Activated naive CD4-positive, alpha-beta T cell treated with anti-CD3 and anti-CD28 coated beads, Interleukin-2, amount 10 ng/mL, durations not matched to agents 7 days and 5 days (primary cell): ENCODE results near the gene RNU1-1.
"Not testable (repeated sequence)": the region's sequence is repeated elsewhere in the genome, so short reads cannot be mapped to it uniquely, and the experiment has no call there.

ENCODE experiments used
- CTCF ChIA-PET: fragments of 350-600 bp; sonication (Branson Sonifier 250); formaldehyde crosslinking; loops from one replicate; lab custom pipeline; 2021; ENCODE audit warnings: antibody characterized with exemption; lab: Charles Lee
- DNase-seq: peaks from one replicate; pipeline ENCODE4 v3.0.0-alpha.2; 2020
- H3K27ac Mint-ChIP-seq: one replicate; pipeline ENCODE4 v1.8.0; 2021; ENCODE audit warnings: mild to moderate bottlenecking, moderate library complexity, mixed read lengths
- H3K27me3 Mint-ChIP-seq: one replicate; pipeline ENCODE4 v1.8.0; 2021; ENCODE audit warnings: mild to moderate bottlenecking, mixed read lengths
- H3K36me3 Mint-ChIP-seq: one replicate; pipeline ENCODE4 v1.8.0; 2021; ENCODE audit warnings: mixed read lengths
- H3K4me1 Mint-ChIP-seq: one replicate; pipeline ENCODE4 v1.8.0; 2021; ENCODE audit warnings: mixed read lengths
- H3K4me3 Mint-ChIP-seq: one replicate; pipeline ENCODE4 v1.8.0; 2021; ENCODE audit warnings: mild to moderate bottlenecking, moderate library complexity, mixed read lengths
- H3K9me3 Mint-ChIP-seq: one replicate; pipeline ENCODE4 v1.8.0; 2021; ENCODE audit warnings: mixed read lengths

RNU1-1 gene

DNA sequence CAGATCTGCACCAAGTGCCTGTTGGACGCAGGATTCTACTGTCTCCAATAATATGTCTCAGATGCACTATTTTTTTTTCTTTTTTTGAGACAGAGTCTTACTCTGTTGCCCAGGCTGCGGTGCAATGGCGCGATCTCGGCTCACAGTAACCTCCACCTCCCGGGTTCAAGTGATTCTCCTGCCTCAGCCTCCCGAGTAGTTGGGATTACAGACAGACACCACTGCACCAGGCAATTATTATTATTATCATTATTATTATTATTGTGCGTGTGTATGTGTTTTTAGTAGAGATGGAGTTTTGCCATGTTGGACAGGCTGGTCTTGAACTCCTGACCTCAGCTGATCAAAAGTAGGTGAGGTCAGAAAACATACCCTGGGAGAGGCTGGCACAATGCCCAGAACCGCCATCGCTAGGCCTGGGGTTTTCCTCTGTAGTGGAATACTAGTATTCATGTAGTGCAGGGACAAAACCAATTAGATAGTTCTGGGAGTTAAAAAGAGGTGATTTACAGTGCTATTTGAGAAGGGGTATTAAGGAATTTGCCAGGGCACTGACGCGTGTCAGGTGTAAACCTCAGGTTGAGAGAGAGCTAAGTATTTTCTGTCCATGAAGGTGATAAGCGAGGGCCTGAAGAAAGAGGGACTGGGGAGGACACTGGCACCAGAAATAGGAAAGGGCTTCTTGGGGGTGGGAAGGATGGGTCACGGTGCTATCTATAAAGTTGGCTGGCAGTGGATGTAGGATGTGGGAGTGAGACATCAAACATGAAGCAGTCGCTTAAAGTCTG, 1.3 kb downstream of the RNU1-1 start:
- CTCF ChIA-PET, H3K4me1 Mint-ChIP-seq, H3K4me3 Mint-ChIP-seq, H3K36me3 Mint-ChIP-seq, H3K9me3 Mint-ChIP-seq, H3K27ac Mint-ChIP-seq: not testable (repeated sequence)
- peaks cover 13% of the 10 kb centered on the region for H3K27me3 Mint-ChIP-seq
- peak; percentile 28 for DNase-seq

DNA sequence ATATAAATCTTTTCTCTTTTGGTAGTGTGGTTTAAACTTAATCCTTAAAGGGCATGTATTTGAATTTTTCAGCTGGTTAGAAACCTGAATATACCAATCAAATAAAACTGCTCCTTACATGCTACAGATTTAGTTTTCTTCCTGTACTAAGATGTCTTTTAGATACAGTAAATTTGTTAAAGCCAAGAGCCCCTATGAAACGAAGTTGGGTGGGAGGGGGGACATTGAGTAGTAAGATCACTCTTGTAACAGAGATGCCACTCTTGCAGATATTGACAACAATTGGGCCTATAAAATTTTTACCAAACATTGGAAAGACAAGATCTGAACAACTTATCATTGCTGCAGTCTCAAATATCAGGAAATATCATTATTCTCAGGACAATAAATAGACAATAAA, 2.2 kb downstream of the RNU1-1 start:
- H3K4me1 Mint-ChIP-seq, CTCF ChIA-PET, DNase-seq, H3K9me3 Mint-ChIP-seq, H3K4me3 Mint-ChIP-seq, H3K36me3 Mint-ChIP-seq, H3K27me3 Mint-ChIP-seq, H3K27ac Mint-ChIP-seq: not testable (repeated sequence)

DNA sequence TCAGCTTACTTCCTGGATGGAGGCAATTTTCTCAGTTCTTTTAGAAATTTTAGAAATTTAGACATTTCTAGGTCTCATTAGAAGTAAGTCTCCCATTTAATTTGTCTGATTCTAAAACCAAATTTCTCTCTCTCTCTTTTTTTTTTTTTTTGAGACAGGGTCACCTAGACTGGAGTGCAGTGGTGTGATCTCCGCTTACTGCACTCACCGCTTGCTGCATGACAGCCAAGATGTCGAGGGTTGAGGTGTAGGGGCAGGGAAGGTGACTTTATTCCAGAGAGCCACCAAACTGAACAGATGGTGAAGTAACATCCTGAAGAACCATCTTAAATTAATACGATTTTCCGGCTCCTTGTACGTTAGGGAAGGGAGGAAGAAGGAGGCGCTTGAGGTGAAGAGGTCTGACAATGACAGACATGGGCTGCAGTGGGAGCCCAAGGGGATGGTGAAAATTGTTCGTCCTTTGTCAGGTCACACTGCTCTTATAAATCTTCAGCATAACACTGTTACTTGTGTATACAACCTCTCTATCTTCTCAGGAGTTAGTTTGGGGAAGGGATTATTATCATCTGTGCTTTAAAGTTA, 5.1 kb downstream of the RNU1-1 start:
- not testable (repeated sequence) for H3K9me3 Mint-ChIP-seq, H3K36me3 Mint-ChIP-seq, H3K27me3 Mint-ChIP-seq

DNA sequence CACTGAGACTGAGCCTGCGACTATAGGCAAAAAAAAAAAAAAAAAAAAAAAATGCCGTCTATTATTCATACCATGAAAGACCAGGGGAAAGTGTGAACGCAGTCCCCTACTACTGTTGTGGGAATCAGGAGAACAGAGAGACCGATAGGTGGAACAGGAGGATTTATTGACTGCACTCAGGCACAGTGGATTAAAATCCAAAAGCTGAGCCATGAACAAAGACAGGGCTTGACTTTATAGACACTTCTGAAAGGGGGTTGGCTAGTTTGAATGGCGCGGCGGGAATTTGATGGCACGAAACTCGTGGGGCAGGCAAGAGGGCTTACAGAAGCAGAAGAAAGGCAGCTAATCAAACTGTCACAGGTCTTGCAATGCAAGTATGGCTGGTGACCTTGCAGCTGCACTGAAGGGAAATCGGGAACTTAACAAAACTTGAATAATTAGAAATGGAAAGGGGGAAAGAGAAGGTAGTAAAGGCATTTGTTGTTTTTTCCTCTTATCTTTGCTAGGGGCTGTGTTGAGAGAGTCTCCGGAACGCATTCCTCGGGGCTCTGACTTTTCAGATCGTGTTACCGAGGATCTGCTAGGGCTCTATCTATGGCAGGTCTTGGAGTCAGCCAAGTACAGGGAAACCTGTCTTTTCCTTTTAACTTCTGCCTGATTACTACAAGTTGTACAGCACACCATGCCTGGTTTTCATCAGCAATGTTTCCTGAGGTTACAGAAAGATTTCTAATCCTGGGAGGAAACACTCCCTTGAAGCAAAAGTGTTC, 7.5 kb downstream of the RNU1-1 start:
- H3K27ac Mint-ChIP-seq, H3K36me3 Mint-ChIP-seq, H3K4me1 Mint-ChIP-seq, H3K9me3 Mint-ChIP-seq, CTCF ChIA-PET, H3K4me3 Mint-ChIP-seq, DNase-seq: not testable (repeated sequence)
- H3K27me3 Mint-ChIP-seq: peaks cover 16% of the 10 kb centered on the region

More for the DNA sequence above, 5.1 kb downstream of the RNU1-1 start:
- not testable (repeated sequence) for H3K27ac Mint-ChIP-seq, H3K4me1 Mint-ChIP-seq, H3K4me3 Mint-ChIP-seq
- CTCF ChIA-PET: interaction anchor here (0.6 kb wide), 1 partner anchor 1807 kb away, joined by 3 read pairs; no protein-coding TSS in a partner anchor
- peak; percentile 43 for DNase-seq

DNA sequence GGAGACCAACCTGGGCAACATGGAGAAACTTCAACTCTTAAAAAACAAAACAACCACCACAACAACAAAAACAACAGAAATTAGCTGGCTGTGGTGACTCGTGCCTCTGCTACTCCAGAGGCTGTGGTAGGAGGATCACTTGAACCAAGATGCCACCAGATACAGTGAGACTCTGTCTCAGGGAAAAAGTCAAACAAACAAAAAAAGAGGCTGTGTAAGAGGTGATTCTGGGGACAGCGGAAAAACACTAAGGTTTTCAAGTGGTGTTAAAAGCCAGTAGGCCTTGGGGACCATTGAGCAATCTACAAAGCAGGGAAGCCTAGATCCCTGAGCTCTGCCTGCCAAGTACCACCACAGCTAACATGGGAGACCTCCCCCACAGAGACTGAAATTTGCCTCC, 8.2 kb downstream of the RNU1-1 start:
- H3K9me3 Mint-ChIP-seq, H3K36me3 Mint-ChIP-seq, H3K27ac Mint-ChIP-seq, H3K4me3 Mint-ChIP-seq, DNase-seq, H3K4me1 Mint-ChIP-seq, CTCF ChIA-PET: not testable (repeated sequence)
- H3K27me3 Mint-ChIP-seq: peaks cover 23% of the 10 kb centered on the region

DNA sequence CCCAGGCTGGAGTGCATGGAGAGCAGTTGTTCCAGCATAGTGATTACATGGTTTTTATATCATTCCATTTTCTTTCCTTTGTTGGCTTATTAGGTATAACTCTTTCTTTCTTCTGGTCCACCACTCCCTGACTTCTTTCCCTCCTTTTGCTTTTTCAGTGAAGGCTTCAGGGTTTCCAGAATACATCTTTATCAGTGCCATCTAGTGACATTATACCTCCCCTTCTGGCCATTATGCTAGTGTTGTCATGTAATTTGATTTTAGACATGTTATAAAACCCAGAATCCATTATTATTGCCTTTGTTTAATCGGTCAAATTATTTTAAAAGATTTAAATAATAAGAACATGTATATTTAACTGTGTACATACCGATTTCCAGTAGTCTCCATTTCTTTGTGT, 10.6 kb downstream of the RNU1-1 start:
- peaks cover 4% of the 10 kb centered on the region for H3K36me3 Mint-ChIP-seq
- H3K9me3 Mint-ChIP-seq: no peaks in the 10 kb centered on the region
- H3K4me3 Mint-ChIP-seq: no peak overlapping the region
- peaks cover 39% of the 10 kb centered on the region for H3K27me3 Mint-ChIP-seq
- no peak for DNase-seq
- H3K4me1 Mint-ChIP-seq: peaks cover 15% of the 10 kb centered on the region
- H3K27ac Mint-ChIP-seq: no peak overlapping the region
- CTCF ChIA-PET: no interaction called here

DNA sequence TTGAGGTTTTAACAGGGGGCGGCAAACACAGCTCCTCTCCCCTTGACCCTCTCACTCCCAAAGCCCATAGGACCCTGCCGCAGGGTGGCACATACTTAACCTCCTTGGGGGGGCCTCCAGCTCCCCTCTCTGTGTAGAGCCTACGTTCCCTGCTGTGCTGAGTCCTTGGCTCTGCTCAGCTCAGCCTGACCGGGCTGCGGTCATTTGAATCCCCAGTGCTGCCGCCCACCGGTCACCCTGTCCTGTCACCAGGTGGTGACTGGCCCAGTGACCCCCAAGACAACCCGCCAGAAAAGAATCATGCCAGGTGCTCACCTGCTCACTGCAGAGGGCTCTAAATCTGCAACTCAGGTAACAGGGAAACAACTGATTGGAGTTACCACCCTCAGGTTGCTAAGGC, 12.6 kb downstream of the RNU1-1 start:
- H3K36me3 Mint-ChIP-seq, CTCF ChIA-PET, H3K9me3 Mint-ChIP-seq, DNase-seq, H3K27ac Mint-ChIP-seq: not testable (repeated sequence)
- H3K27me3 Mint-ChIP-seq: peaks cover 46% of the 10 kb centered on the region
- peaks cover 28% of the 10 kb centered on the region for H3K4me1 Mint-ChIP-seq
- H3K4me3 Mint-ChIP-seq: peak overlapping the region; percentile 49

DNA sequence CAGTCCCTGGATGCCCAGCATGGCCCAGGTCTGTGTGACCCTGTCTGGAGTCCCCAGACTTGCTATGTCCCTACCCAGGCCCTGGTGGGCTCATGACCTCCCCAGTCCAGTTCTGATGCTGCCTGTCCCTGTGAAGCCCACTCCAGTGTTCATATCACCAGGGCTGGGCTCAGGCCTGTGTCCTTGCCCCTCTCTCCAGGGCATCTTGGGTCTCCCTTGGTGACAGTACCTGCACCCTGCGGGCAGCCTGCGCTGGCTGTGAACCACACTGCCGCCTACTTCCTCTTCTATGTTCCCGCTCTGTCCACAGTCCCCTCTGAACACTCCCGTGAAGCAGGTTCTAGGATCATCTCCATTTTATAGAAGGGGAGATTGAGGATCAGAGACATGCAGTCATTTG, 13.1 kb downstream of the RNU1-1 start:
- H3K27ac Mint-ChIP-seq, DNase-seq, CTCF ChIA-PET, H3K9me3 Mint-ChIP-seq, H3K36me3 Mint-ChIP-seq: not testable (repeated sequence)
- H3K27me3 Mint-ChIP-seq: peaks cover 46% of the 10 kb centered on the region
- H3K4me3 Mint-ChIP-seq: peak overlapping the region; percentile 49
- peaks cover 28% of the 10 kb centered on the region for H3K4me1 Mint-ChIP-seq

DNA sequence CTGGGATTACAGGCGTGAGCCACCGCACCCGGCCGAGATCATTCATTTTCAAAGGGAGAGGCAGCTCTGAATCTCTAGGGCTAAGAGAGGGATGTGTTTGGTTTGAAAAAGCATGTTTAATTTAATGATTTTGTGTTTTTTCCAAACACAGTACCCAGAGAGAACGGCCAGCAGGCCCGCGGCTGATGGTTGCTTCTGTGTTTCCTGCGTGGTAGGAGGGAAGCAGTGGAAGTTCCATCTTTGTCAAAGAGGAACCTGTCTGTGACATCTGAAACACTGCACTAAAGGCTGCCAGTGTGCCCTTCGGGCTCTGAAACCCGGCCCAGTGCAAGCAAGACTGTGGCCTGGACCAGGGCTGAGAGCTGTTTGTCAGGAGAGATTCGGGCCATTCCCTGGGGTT, 13.6 kb downstream of the RNU1-1 start:
- H3K9me3 Mint-ChIP-seq, H3K27ac Mint-ChIP-seq, CTCF ChIA-PET, H3K36me3 Mint-ChIP-seq, DNase-seq: not testable (repeated sequence)
- Mint-ChIP-seq H3K4me3 (peak overlapping the region; percentile 85), H3K4me1 (peaks cover 28% of the 10 kb centered on the region), H3K27me3 (peaks cover 46% of the 10 kb centered on the region)

DNA sequence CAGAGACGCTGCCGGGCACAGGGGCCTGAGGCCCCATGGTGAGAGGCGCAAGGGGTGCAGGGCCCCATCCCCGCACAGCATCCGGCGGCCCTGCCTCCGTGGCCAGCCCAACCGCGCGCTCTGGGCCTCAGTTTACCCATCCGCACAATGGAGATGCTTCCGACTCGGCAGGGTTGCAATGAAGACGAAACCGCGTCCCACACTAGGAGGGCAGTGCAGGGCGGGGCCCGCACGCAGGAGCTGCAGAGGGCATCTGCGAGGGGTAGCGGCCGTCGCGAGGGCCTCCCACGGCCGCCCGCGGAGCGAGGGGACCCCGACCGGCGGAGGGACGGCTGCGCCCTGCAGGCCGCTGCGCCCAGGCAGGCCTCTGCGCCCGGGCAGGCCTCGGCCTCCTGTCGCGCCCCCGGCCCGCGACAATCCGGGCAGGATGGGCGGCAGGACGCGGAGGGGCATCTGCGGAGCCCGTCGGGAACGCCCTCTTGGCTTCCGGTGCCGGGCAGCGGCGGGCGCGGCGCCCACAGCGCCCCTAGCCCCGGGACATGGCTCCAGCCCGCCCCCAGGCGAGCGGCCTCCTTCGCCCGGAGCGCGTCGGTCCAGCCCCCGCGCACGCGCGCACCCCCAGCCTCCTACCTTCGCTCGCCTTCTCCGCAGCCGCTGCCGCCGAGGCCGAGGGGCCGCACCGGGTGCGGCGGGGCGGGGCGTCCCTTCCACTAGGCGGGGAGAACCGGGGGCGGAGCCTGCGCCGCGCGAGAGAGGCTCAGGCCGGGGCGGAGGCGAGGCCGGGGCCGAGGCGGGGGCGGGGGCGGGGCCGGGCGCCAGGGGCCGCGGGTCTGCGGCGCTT, 15.3 kb downstream of the RNU1-1 start:
- Mint-ChIP-seq H3K4me3 (peak overlapping the region; percentile 85), H3K9me3 (no peaks in the 10 kb centered on the region), H3K27ac (no peak overlapping the region), H3K36me3 (no peaks in the 10 kb centered on the region), H3K4me1 (peaks cover 28% of the 10 kb centered on the region), H3K27me3 (peaks cover 46% of the 10 kb centered on the region)
- peak; percentile 89 for DNase-seq
- CTCF ChIA-PET: no interaction called here

DNA sequence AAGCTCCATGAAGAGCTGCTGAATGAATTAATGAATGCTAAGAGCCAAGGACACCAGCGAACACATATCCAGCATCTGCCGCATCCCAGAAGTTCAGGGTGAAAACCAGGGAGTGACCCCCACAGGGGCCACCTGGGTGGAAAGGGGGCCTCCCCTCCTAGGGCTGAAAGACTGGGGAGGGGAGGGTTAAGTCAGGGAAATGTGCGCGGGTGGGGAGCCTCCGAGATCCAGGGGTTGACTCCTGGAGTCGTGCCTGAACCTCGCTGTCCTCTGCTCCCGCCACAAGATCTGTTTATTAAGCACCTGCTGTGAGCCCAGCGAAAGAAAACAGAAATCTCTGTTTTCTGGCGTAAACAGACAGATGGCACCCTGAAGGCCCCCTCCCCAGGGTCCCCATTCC, 16.0 kb downstream of the RNU1-1 start:
- H3K36me3 Mint-ChIP-seq, CTCF ChIA-PET, H3K27ac Mint-ChIP-seq: not testable (repeated sequence)

DNA sequence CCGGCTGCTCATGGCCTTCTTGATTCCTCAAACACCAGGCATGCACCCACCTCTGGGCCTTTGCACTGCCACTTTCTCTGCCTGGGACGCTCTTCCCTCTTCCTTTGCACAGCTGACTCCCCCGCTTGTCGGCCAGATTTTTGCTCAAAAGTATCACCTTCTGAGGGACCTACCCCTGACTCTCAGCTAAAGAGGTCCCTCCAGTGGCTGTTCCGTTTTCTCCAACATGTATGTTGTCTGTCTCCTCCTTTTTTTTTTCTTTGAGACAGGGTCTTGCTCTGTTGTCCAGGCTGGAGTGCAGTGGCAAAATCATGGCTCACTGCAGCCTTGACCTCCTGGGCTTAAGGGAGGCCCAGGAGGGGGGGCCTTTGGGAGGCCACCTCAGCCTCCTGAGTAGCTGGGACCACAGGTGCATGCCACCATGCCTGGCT, 16.6 kb downstream of the RNU1-1 start:
- H3K36me3 Mint-ChIP-seq, H3K27ac Mint-ChIP-seq, H3K9me3 Mint-ChIP-seq, CTCF ChIA-PET: not testable (repeated sequence)
- peak; percentile 37 for DNase-seq
- Mint-ChIP-seq H3K27me3 (peaks cover 39% of the 10 kb centered on the region), H3K4me1 (peaks cover 31% of the 10 kb centered on the region), H3K4me3 (peak overlapping the region; percentile 72)

More for the DNA sequence above, 16.0 kb downstream of the RNU1-1 start:
- Mint-ChIP-seq H3K27me3 (peaks cover 41% of the 10 kb centered on the region), H3K4me3 (peak overlapping the region; percentile 72), H3K4me1 (peaks cover 28% of the 10 kb centered on the region)
- not testable (repeated sequence) for DNase-seq, H3K9me3 Mint-ChIP-seq

DNA sequence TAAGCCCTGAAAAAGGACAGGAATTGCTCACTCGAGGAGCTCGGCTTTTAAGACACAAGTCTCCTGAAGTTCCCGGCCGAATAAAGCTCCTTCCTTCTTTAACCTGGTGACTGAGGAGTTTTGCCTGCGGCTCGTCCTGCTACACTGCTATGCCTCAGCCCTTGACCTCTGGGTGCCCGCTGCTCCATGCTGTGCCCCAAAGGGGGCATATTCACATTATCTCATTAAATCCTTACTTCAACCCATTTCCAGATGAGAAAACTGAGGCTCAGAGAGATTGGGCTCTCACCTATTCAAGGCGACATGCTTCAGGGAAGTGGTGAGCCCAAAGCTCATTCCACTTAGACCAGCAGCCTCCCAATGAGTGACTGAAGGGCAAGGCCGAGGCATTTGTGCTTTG, 20.4 kb downstream of the RNU1-1 start:
- H3K36me3 Mint-ChIP-seq, H3K27ac Mint-ChIP-seq, CTCF ChIA-PET, H3K9me3 Mint-ChIP-seq, H3K4me3 Mint-ChIP-seq, DNase-seq: not testable (repeated sequence)
- peaks cover 16% of the 10 kb centered on the region for H3K4me1 Mint-ChIP-seq
- H3K27me3 Mint-ChIP-seq: peaks cover 13% of the 10 kb centered on the region

DNA sequence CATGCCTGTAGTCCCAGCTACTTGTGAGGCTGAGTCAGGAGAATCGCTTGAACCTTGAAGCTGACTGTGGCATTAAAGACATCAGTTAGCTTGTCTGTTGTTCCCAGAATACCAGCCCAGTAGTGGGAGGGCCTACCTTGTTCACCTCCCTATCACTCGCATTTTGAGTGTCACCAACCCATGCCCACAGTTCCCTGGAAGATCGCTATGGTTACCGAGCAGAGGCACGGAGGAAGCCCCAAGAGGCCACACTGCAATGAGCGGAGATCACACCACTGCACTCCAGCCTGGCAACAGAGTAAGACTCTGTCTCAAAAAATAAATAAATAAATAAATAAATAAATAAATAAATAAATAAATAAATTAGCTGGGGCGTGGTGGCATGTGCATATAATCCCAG, 21.1 kb downstream of the RNU1-1 start:
- H3K9me3 Mint-ChIP-seq, H3K4me3 Mint-ChIP-seq, H3K27me3 Mint-ChIP-seq, DNase-seq, H3K36me3 Mint-ChIP-seq, H3K27ac Mint-ChIP-seq, CTCF ChIA-PET: not testable (repeated sequence)
- H3K4me1 Mint-ChIP-seq: peaks cover 12% of the 10 kb centered on the region
